Neural cell (in vitro differentiated cells): ENCODE results near the gene ICE2. TPM values are rescaled to one million over a fixed set of nuclear protein-coding genes. Genes with fewer than 3 reads are reported as not detected.

Experiments used
- H2AFZ ChIP-seq: fragments of 200-600, 300-800 bp; sonication (generic), shearing (Covaris generic); 2 replicates; pipeline ENCODE4 v1.6.0; 2014; ENCODE audit warnings: low read depth, mild to moderate bottlenecking, antibody characterized with exemption, low read length, moderate library complexity
- H3F3A ChIP-seq: fragments of 200-600 bp; shearing (Covaris generic); 2 replicates; pipeline ENCODE4 v1.6.1; 2016; ENCODE audit warnings: mild to moderate bottlenecking, moderate library complexity, mixed read lengths, antibody characterized with exemption, low read length; ENCODE audit not compliant: insufficient read depth, poor library complexity, severe bottlenecking
- H3K27ac ChIP-seq: fragments of 200-600, 300-800 bp; sonication (generic), shearing (Covaris generic); 2 replicates; pipeline ENCODE4 v1.5.1; 2014; ENCODE audit warnings: mild to moderate bottlenecking, low read length, moderate library complexity
- H3K27me3 ChIP-seq: fragments of 300-800, 200-600 bp; sonication (generic), shearing (Covaris generic); 2 replicates; pipeline ENCODE4 v1.6.0; 2014; ENCODE audit warnings: mild to moderate bottlenecking, low read depth, low read length, moderate library complexity; ENCODE audit not compliant: insufficient read depth
- H3K36me3 ChIP-seq: fragments of 300-800, 200-600 bp; sonication (generic), shearing (Covaris generic); 2 replicates; pipeline ENCODE4 v1.5.1; 2014; ENCODE audit warnings: mild to moderate bottlenecking, antibody characterized with exemption, low read length, moderate library complexity; ENCODE audit not compliant: insufficient read depth
- H3K4me2 ChIP-seq: fragments of 300-800, 200-600 bp; sonication (generic), shearing (Covaris generic); 2 replicates; pipeline ENCODE4 v1.6.0; 2014; ENCODE audit warnings: mild to moderate bottlenecking, low read length
- H3K4me3 ChIP-seq: fragments of 300-800, 200-600 bp; sonication (generic), shearing (Covaris generic); 2 replicates; pipeline ENCODE4 v1.5.1; 2014; ENCODE audit warnings: mild to moderate bottlenecking, low read length, moderate library complexity
- H3K79me2 ChIP-seq: fragments of 200-600 bp; shearing (Covaris generic); replicated peaks from 2 replicates; pipeline ENCODE4 v1.6.0; 2014; ENCODE audit warnings: mild to moderate bottlenecking, low read length, moderate library complexity; ENCODE audit not compliant: insufficient read depth
- H3K9ac ChIP-seq: fragments of 300-800, 200-600 bp; sonication (generic), shearing (Covaris generic); 2 replicates; pipeline ENCODE4 v1.6.1; 2016; ENCODE audit warnings: mild to moderate bottlenecking, low read length, mixed read lengths
- H3K9me2 ChIP-seq: fragments of 200-600 bp; shearing (Covaris generic); 2 replicates; pipeline ENCODE4 v1.6.1; 2016; ENCODE audit warnings: mild to moderate bottlenecking, low read length, mixed read lengths; ENCODE audit not compliant: insufficient read depth
- H3K9me3 ChIP-seq: fragments of 200-600, 300-800 bp; sonication (generic), shearing (Covaris generic); 2 replicates; pipeline ENCODE4 v1.6.1; 2016; ENCODE audit warnings: mild to moderate bottlenecking, mixed run types, low read length, moderate library complexity, mixed read lengths
- H4K20me1 ChIP-seq: fragments of 200-600 bp; shearing (Covaris generic); 2 replicates; pipeline ENCODE4 v1.6.1; 2016; ENCODE audit warnings: mild to moderate bottlenecking, mixed run types; ENCODE audit not compliant: insufficient read depth
- CTCF ChIP-seq: fragments of 450-650 bp; IDR thresholded peaks from 2 replicates; pipeline ENCODE4 v1.5.1; 2014; ENCODE audit warnings: antibody characterized with exemption, mild to moderate bottlenecking, moderate library complexity; ENCODE audit not compliant: poor library complexity, severe bottlenecking
- EP300 ChIP-seq: fragments of 450-650 bp; conservative IDR thresholded peaks from 2 replicates; pipeline ENCODE4 v1.6.1; 2014; ENCODE audit warnings: antibody characterized with exemption, mild to moderate bottlenecking, moderate library complexity; ENCODE audit not compliant: poor library complexity, severe bottlenecking
- EZH2 ChIP-seq: fragments of 200-600, 300-800 bp; shearing (Covaris generic), sonication (generic); IDR thresholded peaks from 2 replicates; pipeline ENCODE4 v1.6.1; 2014; ENCODE audit warnings: antibody characterized with exemption, low read length, borderline replicate concordance, mild to moderate bottlenecking; ENCODE audit not compliant: insufficient read depth, poor library complexity, severe bottlenecking
- MXI1 ChIP-seq: fragments of 450-650 bp; conservative IDR thresholded peaks from 2 replicates; pipeline ENCODE4 v1.6.1; 2014; ENCODE audit warnings: antibody characterized with exemption, mild to moderate bottlenecking; ENCODE audit not compliant: poor library complexity, severe bottlenecking
- POLR2AphosphoS5 ChIP-seq: IDR thresholded peaks from 2 replicates; pipeline ENCODE4 v1.6.1; 2012
- RAD21 ChIP-seq: fragments of 450-650 bp; conservative IDR thresholded peaks from 2 replicates; pipeline ENCODE4 v1.6.1; 2014; ENCODE audit warnings: antibody characterized with exemption, mild to moderate bottlenecking, moderate library complexity
- REST ChIP-seq: IDR thresholded peaks from 2 replicates; pipeline ENCODE4 v1.6.1; 2012; ENCODE audit warnings: borderline replicate concordance
- SMC3 ChIP-seq: fragments of 450-650 bp; conservative IDR thresholded peaks from 2 replicates; pipeline ENCODE4 v1.6.1; 2014; ENCODE audit warnings: antibody characterized with exemption, mild to moderate bottlenecking, moderate library complexity; ENCODE audit not compliant: poor library complexity
- TAF1 ChIP-seq: IDR thresholded peaks from 2 replicates; pipeline ENCODE4 v1.6.1; 2012; ENCODE audit warnings: low read depth
- polyA plus RNA-seq: library from polyadenylated mRNA; depleted of rRNA; stranded (reverse); fragments of >200 nt; gene quantifications from 2 replicates; pipeline ENCODE4 v1.2.3, GENCODE V29; 2014

Gene ICE2
- polyA plus RNA-seq, 1 donor from 2014 or later = 34.0 TPM

GRCh38 chr15:60400944-60401343 is 78.0 kb downstream of the ICE2 start:
- Histone ChIP-seq H2AFZ (no peak overlapping the region), H3F3A (no peaks in the 10 kb centered on the region), H3K4me3 (no peak overlapping the region), H3K9ac (no peak overlapping the region), H3K79me2 (no peaks in the 10 kb centered on the region), H3K4me2 (no peak overlapping the region), H3K36me3 (no peaks in the 10 kb centered on the region), H3K27me3 (peaks cover 31% of the 10 kb centered on the region), H3K9me3 (no peaks in the 10 kb centered on the region), H4K20me1 (no peaks in the 10 kb centered on the region), H3K9me2 (no peaks in the 10 kb centered on the region), H3K27ac (no peak overlapping the region)
- TF ChIP-seq POLR2AphosphoS5 = no peak
- no peak for TF ChIP-seq EP300
- no peak for TF ChIP-seq CTCF
- no peak for TF ChIP-seq EZH2
- TF ChIP-seq REST = no peak
- TF ChIP-seq MXI1 = no peak
- TF ChIP-seq RAD21 = no peak
- TF ChIP-seq SMC3 = no peak
- no peak for TF ChIP-seq TAF1

- no peak overlapping the region for H3K27ac ChIP-seq
- H3K27me3 ChIP-seq = peaks cover 31% of the 10 kb centered on the region
- H3K4me3 ChIP-seq = no peak overlapping the region
- no peak for TF ChIP-seq SMC3
- no peak for TF ChIP-seq EP300
- TF ChIP-seq REST = no peak
- no peak for TF ChIP-seq CTCF
- TF ChIP-seq TAF1 = no peak
- no peaks in the 10 kb centered on the region for H3K36me3 ChIP-seq
- H4K20me1 ChIP-seq = no peaks in the 10 kb centered on the region
- H3K79me2 ChIP-seq = no peaks in the 10 kb centered on the region
- no peak overlapping the region for H3K4me2 ChIP-seq
- H2AFZ ChIP-seq = no peak overlapping the region
- no peak overlapping the region for H3K9ac ChIP-seq
- no peaks in the 10 kb centered on the region for H3K9me3 ChIP-seq
- H3K9me2 ChIP-seq = no peaks in the 10 kb centered on the region
- H3F3A ChIP-seq = no peaks in the 10 kb centered on the region
Measured at GRCh38 chr15:60399931-60400330, 79.0 kb downstream of the ICE2 start.
